ES-I3 (cell line): Measurements from ENCODE around the gene ANKRD13B.
"Not testable (repeated sequence)": the region's sequence is repeated elsewhere in the genome, so short reads cannot be mapped to it uniquely, and the experiment has no call there.

ENCODE experiments used
- H3K36me3 ChIP-seq: 2 replicates; pipeline ENCODE4 v1.6.1; 2013; ENCODE audit warnings: mild to moderate bottlenecking, low read length, control low read depth, moderate library complexity; ENCODE audit not compliant: insufficient read depth
- H3K4me1 ChIP-seq: 2 replicates; pipeline ENCODE4 v1.6.1; 2013; ENCODE audit warnings: mild to moderate bottlenecking, control low read depth, low read length; ENCODE audit not compliant: insufficient read depth
- H3K9ac ChIP-seq: 2 replicates; pipeline ENCODE4 v1.6.1; 2013; ENCODE audit warnings: low read depth, mild to moderate bottlenecking, low read length, moderate library complexity
- H3K9me3 ChIP-seq: 2 replicates; pipeline ENCODE4 v1.6.1; 2013; ENCODE audit warnings: mild to moderate bottlenecking, low read length, moderate library complexity; ENCODE audit not compliant: control insufficient read depth, insufficient read depth

ANKRD13B gene

GRCh38 chr17:29633886-29634285 is 41.0 kb downstream of the ANKRD13B start:
- H3K4me1 ChIP-seq: peaks cover 7% of the 10 kb centered on the region; the same call in 1 of the 2 replicates
- H3K9ac ChIP-seq: no peak overlapping the region
- H3K9me3 ChIP-seq: no peaks in the 10 kb centered on the region
- H3K36me3 ChIP-seq: no peaks in the 10 kb centered on the region

- H3K4me1 ChIP-seq: 0 out of 2 replicates have a peak, but pooled peaks cover 3% of the 10 kb centered on the region
- H3K9me3 ChIP-seq: no peaks in the 10 kb centered on the region
- H3K9ac ChIP-seq: no peak overlapping the region
- H3K36me3 ChIP-seq: no peaks in the 10 kb centered on the region
Observed at GRCh38 chr17:29640413-29640812, 47.5 kb downstream of the ANKRD13B start.

- Histone ChIP-seq H3K4me1 (0 out of 2 replicates have a peak, but pooled peaks cover 3% of the 10 kb centered on the region), H3K9ac (no peak overlapping the region), H3K9me3 (no peaks in the 10 kb centered on the region), H3K36me3 (no peaks in the 10 kb centered on the region)
Observed at GRCh38 chr17:29640981-29641642, 48.2 kb downstream of the ANKRD13B start.

DNA sequence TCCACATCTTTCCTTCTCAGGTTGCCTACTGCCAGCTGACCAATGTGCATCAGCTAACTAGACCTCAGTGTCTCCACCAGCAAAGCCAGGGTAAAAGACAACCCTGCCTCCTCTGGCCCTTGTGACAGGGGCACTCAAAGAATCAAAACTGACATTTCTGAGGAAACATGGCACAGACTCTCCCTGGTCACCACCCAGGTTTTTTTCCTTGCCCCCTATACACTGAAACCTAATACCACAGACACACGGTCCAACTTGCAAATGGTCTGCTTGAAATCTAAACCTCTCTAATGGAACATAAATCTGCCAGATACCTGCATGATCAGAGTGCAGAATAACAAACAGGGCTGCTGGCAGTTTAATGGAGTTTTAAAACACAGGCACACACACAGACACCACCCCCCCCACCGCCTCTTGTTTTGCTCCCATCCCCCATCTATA is 49.3 kb downstream of the ANKRD13B start:
- Histone ChIP-seq H3K36me3 (no peaks in the 10 kb centered on the region), H3K9me3 (no peaks in the 10 kb centered on the region), H3K4me1 (0 out of 2 replicates have a peak, but pooled peaks cover 3% of the 10 kb centered on the region), H3K9ac (no peak overlapping the region)

GRCh38 chr17:29643817-29644160 is 50.9 kb downstream of the ANKRD13B start:
- no peak overlapping the region for H3K9ac ChIP-seq
- H3K9me3 ChIP-seq: no peaks in the 10 kb centered on the region
- H3K4me1 ChIP-seq: 0 out of 2 replicates have a peak, but pooled peaks cover 3% of the 10 kb centered on the region
- no peaks in the 10 kb centered on the region for H3K36me3 ChIP-seq

DNA sequence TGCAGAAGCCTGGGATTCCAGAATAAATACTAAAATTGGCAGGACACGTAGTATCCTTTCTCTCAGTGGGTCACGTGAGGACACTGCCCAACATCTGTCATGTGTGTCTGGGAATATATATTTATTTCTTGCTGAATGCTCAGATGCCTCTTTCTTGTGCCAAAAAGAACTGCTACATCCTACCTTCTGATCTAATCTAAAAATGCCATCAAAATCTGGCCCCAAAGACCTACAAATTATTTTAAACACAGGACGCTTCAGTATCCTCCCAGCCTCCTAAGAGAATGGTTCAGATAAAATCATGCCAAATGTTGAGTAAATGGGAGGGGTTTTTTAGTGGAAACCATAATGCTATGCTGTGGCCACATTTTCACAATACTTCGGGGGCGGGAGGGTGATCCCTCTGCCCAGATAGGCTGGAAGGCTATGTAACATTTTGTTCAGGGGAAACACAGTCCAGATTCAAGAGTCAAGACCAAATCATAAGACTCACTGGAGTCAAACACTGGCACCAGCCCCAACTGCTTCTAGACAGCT is 52.7 kb downstream of the ANKRD13B start:
- Histone ChIP-seq H3K9me3 (no peaks in the 10 kb centered on the region), H3K9ac (no peak overlapping the region), H3K4me1 (no peaks in the 10 kb centered on the region), H3K36me3 (no peaks in the 10 kb centered on the region)

GRCh38 chr17:29648005-29648404 is 55.1 kb downstream of the ANKRD13B start:
- Histone ChIP-seq H3K9me3 (no peaks in the 10 kb centered on the region), H3K36me3 (no peaks in the 10 kb centered on the region), H3K4me1 (no peaks in the 10 kb centered on the region), H3K9ac (no peak overlapping the region)

DNA sequence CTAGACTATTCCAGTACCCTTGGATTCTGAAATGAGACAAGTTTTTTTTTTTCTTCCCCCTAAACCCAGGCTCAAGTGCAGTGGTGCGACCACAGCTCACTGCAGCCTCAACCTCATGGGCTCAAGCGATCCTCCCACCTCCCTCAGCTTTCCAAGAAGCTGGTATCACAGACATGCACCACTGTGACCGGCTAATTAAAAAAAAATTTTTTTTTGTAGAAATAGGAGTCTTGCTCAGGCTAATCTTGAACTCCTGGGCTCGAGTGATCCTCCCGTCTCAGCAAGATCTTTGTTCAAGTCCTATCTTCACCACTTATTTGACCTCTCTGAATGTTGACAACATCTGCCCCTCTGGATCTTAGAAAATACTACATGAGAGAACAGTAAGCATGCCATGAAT is 56.4 kb downstream of the ANKRD13B start:
- Histone ChIP-seq H3K9ac (no peak overlapping the region), H3K9me3 (no peaks in the 10 kb centered on the region), H3K36me3 (no peaks in the 10 kb centered on the region), H3K4me1 (no peaks in the 10 kb centered on the region)

DNA sequence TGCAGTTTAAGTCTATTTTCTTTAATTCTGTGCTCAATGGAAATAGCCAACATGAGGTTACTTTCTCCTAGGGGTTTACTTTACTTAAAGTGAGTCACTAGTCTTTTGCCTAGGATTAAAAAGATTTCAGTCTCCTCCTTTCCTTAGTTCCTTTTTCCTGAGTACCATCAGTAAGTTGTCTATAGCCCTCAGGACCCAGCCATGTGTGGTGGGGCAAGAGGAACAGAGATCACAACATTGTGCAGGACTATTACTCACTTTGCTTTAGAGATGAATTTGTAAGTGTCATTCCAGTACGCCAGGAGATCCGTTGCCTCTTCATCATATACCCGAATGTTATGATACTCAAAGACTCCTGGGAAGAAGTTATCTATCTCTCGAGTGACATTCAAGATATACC is 57.5 kb downstream of the ANKRD13B start:
- Histone ChIP-seq H3K9me3 (no peaks in the 10 kb centered on the region), H3K36me3 (0 out of 2 replicates have a peak, but pooled peaks cover 3% of the 10 kb centered on the region), H3K4me1 (no peaks in the 10 kb centered on the region), H3K9ac (no peak overlapping the region)

DNA sequence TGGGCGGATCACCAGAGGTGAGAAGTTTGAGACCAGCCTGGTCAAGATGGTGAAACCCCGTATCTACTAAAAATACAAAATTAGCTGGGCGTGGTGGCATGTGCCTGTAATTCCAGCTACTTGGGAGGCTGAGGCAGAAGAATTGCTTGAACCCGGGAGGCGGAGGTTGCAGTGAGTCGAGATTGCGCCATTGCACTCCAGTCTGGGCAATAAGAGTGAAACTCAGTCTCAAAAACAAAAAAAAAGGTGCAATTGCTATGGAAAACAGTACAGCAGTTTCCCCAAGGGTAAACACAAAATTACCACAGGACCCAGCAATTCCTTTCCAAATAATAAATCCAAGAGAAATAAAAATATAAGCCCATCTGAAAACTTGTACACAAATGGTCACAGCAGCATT is 59.0 kb downstream of the ANKRD13B start:
- H3K9me3 ChIP-seq, H3K9ac ChIP-seq, H3K4me1 ChIP-seq, H3K36me3 ChIP-seq: not testable (repeated sequence)

DNA sequence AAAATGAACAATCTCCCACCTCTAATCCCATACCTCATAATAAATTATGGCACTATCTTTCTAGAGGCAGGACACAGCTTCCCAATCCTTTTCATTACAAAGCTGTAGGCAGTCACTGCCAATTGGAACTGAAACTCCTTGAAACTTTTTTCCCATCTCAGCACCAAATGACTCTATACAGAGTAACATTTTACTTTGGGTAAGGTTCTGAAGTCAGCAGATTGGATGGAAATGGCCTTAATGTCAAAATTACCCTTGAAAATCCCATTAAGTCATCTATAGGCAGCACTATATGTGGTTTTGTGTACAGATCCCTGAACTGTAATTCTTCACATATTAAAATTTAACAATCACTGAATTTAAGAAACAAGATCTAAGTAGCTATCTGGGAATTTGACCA is 60.0 kb downstream of the ANKRD13B start:
- Histone ChIP-seq H3K4me1 (no peaks in the 10 kb centered on the region), H3K9ac (no peak overlapping the region), H3K9me3 (no peaks in the 10 kb centered on the region), H3K36me3 (0 out of 2 replicates have a peak, but pooled peaks cover 6% of the 10 kb centered on the region)

DNA sequence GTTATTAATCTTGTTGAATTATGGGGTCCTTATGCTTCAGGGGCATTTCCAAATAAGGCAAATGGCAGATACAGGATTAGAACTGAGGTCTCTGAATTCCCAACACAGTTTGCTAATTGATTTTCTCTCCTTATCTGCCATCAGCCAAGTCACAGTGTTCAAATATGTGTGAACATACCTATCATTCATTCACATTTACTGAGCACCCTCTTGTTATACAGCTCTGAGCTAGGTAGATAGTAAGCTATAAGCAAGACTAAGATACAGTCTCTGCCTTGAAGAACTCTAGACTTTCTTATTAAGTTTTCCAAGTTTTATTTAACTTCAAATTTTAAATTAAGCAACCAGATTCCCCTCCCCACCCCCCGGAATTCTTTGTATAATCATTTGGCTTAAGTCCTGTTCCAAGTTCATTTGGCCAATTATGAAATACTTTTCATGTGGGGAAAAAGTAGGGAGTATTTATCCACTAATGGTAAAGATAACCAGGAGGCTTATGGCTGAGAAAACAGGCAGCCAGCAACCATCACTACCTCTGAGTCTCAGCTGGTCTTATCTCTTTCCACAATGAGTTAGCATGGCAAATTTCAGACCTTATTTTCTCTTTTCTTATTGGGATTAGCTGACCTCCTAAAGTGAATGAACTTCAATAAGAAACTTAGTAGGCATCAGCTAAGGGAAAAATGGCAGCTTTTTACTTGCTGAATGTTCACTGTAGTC is 61.2 kb downstream of the ANKRD13B start:
- H3K36me3 ChIP-seq: 0 out of 2 replicates have a peak, but pooled peaks cover 6% of the 10 kb centered on the region
- H3K9me3 ChIP-seq: no peaks in the 10 kb centered on the region
- H3K9ac ChIP-seq: no peak overlapping the region
- no peaks in the 10 kb centered on the region for H3K4me1 ChIP-seq

DNA sequence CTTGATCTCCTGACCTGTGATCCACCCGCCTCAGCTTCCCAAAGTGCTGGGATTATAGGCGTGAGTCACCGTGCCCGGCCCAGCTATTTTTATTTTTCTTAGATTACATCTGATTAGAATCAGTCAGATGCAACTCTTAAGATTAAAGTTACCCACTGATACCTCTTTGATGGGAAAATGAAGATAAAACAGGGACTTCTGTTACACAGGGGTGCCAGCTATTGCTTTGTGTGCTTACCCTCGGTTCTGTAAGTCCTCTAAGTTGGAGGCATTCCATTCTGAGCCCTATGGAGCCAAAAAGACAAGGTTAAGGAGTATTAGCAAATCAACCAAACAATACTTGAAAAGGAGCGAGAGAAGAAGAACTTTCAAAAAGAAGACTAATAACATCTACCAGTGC is 62.4 kb downstream of the ANKRD13B start:
- H3K9ac ChIP-seq: no peak overlapping the region
- 0 out of 2 replicates have a peak, but pooled peaks cover 6% of the 10 kb centered on the region for H3K36me3 ChIP-seq
- H3K9me3 ChIP-seq: no peaks in the 10 kb centered on the region
- H3K4me1 ChIP-seq: no peaks in the 10 kb centered on the region

GRCh38 chr17:29659155-29659554 is 66.2 kb downstream of the ANKRD13B start:
- 0 out of 2 replicates have a peak, but pooled peaks cover 6% of the 10 kb centered on the region for H3K36me3 ChIP-seq
- peaks cover 6% of the 10 kb centered on the region; the same call in 1 of the 2 replicates for H3K4me1 ChIP-seq
- H3K9ac ChIP-seq: no peak overlapping the region
- H3K9me3 ChIP-seq: no peaks in the 10 kb centered on the region

DNA sequence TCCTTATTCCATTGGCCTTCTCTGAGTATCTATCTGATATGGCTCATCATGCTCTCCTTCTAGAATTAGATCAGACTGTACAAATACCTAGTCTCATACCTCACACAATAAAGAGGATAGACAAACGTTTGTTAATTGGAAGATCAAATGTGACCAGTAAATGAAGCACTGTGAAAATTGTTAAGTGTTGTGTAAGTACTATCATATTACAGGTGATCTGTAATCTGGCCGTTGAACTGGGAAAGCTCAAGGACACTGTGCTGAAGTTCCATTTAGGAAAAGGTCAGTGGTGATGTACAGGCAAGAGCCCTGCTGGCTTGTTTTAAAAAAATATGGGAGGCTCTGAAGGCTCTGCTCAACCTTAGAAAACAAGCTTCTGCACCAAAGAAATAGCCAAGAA is 68.3 kb downstream of the ANKRD13B start:
- Histone ChIP-seq H3K36me3 (no peaks in the 10 kb centered on the region), H3K9me3 (no peaks in the 10 kb centered on the region), H3K4me1 (peaks cover 6% of the 10 kb centered on the region; the same call in 1 of the 2 replicates), H3K9ac (no peak overlapping the region)
